Measurements from ENCODE around the gene SLX4IP. TPM values are rescaled to one million over a fixed set of nuclear protein-coding genes. Genes with fewer than 3 reads are reported as not detected.

Gene SLX4IP
- total RNA-seq, 1 experiment from 2014 or later = 11.1 TPM

DNA sequence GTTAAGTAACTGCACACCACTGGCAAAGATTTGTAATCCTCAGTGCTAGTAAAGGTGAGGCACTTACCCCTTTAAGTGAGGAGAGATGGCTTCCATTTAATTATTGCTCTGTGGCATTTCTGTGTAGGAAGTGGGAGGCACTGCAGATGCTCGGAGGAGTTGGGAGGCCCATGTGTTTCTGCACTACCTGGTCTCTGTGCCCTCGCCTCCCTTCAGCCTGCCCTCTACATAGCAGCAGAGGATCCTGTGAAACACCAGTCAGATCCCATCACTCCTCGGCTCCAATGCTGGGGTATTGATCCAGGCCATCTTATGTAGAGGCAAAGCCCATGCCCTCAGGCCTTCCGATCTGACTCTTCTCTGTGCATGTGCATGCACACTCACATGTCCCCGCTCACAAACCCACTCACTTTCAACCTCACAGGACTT lies 67.0 kb downstream of the SLX4IP start:
- no peaks in the 10 kb centered on the region for H3K36me3 ChIP-seq (ENCODE audit: control insufficient read depth in 1 of 2, insufficient read depth in 2 of 2, low read length in 2 of 2)
- no peaks in the 10 kb centered on the region for H3K27me3 ChIP-seq (ENCODE audit: insufficient read depth, low read length)
- no peaks in the 10 kb centered on the region for H3K9me3 ChIP-seq (ENCODE audit: control insufficient read depth in 1 of 2, insufficient read depth in 1 of 2, low read depth in 1 of 2, low read length in 2 of 2)
- DNase-seq (ENCODE audit: low read depth, low spot score) (no peak), ATAC-seq (no peak)
- intact Hi-C loops (cut with micrococcal nuclease) = no loop called here
- CTCF ChIA-PET = no interaction called here
- H3K9ac ChIP-seq (ENCODE audit: low read length) = no peak overlapping the region
- no TSS peak for BruUV-seq (replicated peaks)
- H4K20me1 ChIP-seq (ENCODE audit: insufficient read depth) = no peaks in the 10 kb centered on the region
- no peak overlapping the region for H3K4me2 ChIP-seq (ENCODE audit: low read length)
- POLR2A ChIA-PET = no interaction called here
- TF ChIP-seq SIN3A (IDR thresholded peaks at IDR 0.05; ENCODE audit: low read depth) (no peak), CEBPB (IDR thresholded peaks at IDR 0.05; ENCODE audit: low read depth) (no peak), EZH2phosphoT487 (IDR thresholded peaks at IDR 0.05; ENCODE audit: borderline replicate concordance) (no peak)
- TF ChIP-seq, protein P1, sequence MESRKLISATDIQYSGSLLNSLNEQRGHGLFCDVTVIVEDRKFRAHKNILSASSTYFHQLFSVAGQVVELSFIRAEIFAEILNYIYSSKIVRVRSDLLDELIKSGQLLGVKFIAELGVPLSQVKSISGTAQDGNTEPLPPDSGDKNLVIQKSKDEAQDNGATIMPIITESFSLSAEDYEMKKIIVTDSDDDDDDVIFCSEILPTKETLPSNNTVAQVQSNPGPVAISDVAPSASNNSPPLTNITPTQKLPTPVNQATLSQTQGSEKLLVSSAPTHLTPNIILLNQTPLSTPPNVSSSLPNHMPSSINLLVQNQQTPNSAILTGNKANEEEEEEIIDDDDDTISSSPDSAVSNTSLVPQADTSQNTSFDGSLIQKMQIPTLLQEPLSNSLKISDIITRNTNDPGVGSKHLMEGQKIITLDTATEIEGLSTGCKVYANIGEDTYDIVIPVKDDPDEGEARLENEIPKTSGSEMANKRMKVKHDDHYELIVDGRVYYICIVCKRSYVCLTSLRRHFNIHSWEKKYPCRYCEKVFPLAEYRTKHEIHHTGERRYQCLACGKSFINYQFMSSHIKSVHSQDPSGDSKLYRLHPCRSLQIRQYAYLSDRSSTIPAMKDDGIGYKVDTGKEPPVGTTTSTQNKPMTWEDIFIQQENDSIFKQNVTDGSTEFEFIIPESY (IDR thresholded peaks at IDR 0.05; ENCODE audit: extremely low read depth, insufficient replicate concordance, low read length) = no peak
- H2AFZ ChIP-seq (ENCODE audit: low read depth, low read length, poor library complexity, severe bottlenecking) = no peak overlapping the region
- H3K4me1 ChIP-seq (ENCODE audit: control insufficient read depth in 1 of 2, insufficient read depth in 2 of 2, low read length in 2 of 2) = peaks cover 12 to 16% of the 10 kb centered on the region in 2 experiments
- no peak overlapping the region for H3K4me3 ChIP-seq (replicated peaks in 1 of 2; ENCODE audit: low read depth in 1 of 2, low read length in 2 of 2)
- no peak overlapping the region for H3K27ac ChIP-seq (ENCODE audit: low read depth, low read length)
- RAD21 ChIA-PET (ENCODE audit: low non-redundant PET in 1 of 2, low total read pairs in 2 of 2, uncharacterized antibody in 2 of 2, unreplicated experiment in 2 of 2) = no interaction called here
- H3K79me2 ChIP-seq (ENCODE audit: insufficient read depth, low read length) = peaks cover 12% of the 10 kb centered on the region; the same call in 1 of the 2 replicates
- no peaks in the 10 kb centered on the region for H3K9me2 ChIP-seq (ENCODE audit: insufficient read depth)

DNA sequence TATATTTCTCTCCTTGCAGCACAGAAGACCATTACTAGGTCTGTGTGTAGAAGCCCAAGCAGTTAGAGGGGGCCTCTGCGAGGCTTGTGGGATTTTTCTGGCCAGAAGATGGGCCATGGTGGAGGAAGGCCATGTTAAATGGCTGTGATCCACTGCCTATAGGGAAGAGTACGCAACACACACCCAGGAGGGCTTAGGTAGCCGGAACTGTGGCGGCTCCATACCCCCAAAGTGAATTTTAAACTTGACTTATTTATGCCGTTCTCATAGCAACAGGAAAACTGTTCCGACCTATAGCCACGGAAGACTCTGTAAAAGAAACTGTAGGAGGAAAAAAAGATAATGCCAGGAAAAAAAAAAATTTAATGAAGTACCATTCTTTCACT lies 69.5 kb downstream of the SLX4IP start:
- ChIA-PET POLR2A (no interaction called here), RAD21 (ENCODE audit: low non-redundant PET in 1 of 2, low total read pairs in 2 of 2, uncharacterized antibody in 2 of 2, unreplicated experiment in 2 of 2) (no interaction called here), CTCF (no interaction called here)
- Histone ChIP-seq H3K4me3 (replicated peaks in 1 of 2; ENCODE audit: low read depth in 1 of 2, low read length in 2 of 2) (no peak overlapping the region), H3K9ac (ENCODE audit: low read length) (no peak overlapping the region), H3K79me2 (ENCODE audit: insufficient read depth, low read length) (peaks cover 6% of the 10 kb centered on the region; the same call in 1 of the 2 replicates), H3K27ac (ENCODE audit: low read depth, low read length) (no peak overlapping the region), H3K4me1 (ENCODE audit: control insufficient read depth in 1 of 2, insufficient read depth in 2 of 2, low read length in 2 of 2) (peaks cover 31 to 34% of the 10 kb centered on the region in 2 experiments), H3K9me3 (ENCODE audit: control insufficient read depth in 1 of 2, insufficient read depth in 1 of 2, low read depth in 1 of 2, low read length in 2 of 2) (no peaks in the 10 kb centered on the region), H2AFZ (ENCODE audit: low read depth, low read length, poor library complexity, severe bottlenecking) (no peak overlapping the region), H3K9me2 (ENCODE audit: insufficient read depth) (no peaks in the 10 kb centered on the region), H3K36me3 (ENCODE audit: control insufficient read depth in 1 of 2, insufficient read depth in 2 of 2, low read length in 2 of 2) (no peaks in the 10 kb centered on the region), H4K20me1 (ENCODE audit: insufficient read depth) (no peaks in the 10 kb centered on the region), H3K4me2 (ENCODE audit: low read length) (no peak overlapping the region), H3K27me3 (ENCODE audit: insufficient read depth, low read length) (no peaks in the 10 kb centered on the region)
- no TSS peak for BruUV-seq (replicated peaks)
- ATAC-seq (no peak), DNase-seq (ENCODE audit: low read depth, low spot score) (no peak)
- intact Hi-C loops (cut with micrococcal nuclease) = no loop called here
- TF ChIP-seq, protein P2, sequence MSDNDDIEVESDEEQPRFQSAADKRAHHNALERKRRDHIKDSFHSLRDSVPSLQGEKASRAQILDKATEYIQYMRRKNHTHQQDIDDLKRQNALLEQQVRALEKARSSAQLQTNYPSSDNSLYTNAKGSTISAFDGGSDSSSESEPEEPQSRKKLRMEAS (IDR thresholded peaks at IDR 0.05) = no peak
- TF ChIP-seq ELF1 (IDR thresholded peaks at IDR 0.05; ENCODE audit: borderline replicate concordance, low read depth) = no peak
- no peak for TF ChIP-seq EGR1 (IDR thresholded peaks at IDR 0.05; ENCODE audit: low read depth)
- TF ChIP-seq FOSL1 (IDR thresholded peaks at IDR 0.05; ENCODE audit: low read depth) = no peak
- TF ChIP-seq, protein P3, sequence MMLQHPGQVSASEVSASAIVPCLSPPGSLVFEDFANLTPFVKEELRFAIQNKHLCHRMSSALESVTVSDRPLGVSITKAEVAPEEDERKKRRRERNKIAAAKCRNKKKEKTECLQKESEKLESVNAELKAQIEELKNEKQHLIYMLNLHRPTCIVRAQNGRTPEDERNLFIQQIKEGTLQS (IDR thresholded peaks at IDR 0.05) = no peak
- TF ChIP-seq CEBPB (IDR thresholded peaks at IDR 0.05; ENCODE audit: low read depth) = no peak
- TF ChIP-seq, protein P4, sequence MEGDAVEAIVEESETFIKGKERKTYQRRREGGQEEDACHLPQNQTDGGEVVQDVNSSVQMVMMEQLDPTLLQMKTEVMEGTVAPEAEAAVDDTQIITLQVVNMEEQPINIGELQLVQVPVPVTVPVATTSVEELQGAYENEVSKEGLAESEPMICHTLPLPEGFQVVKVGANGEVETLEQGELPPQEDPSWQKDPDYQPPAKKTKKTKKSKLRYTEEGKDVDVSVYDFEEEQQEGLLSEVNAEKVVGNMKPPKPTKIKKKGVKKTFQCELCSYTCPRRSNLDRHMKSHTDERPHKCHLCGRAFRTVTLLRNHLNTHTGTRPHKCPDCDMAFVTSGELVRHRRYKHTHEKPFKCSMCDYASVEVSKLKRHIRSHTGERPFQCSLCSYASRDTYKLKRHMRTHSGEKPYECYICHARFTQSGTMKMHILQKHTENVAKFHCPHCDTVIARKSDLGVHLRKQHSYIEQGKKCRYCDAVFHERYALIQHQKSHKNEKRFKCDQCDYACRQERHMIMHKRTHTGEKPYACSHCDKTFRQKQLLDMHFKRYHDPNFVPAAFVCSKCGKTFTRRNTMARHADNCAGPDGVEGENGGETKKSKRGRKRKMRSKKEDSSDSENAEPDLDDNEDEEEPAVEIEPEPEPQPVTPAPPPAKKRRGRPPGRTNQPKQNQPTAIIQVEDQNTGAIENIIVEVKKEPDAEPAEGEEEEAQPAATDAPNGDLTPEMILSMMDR (IDR thresholded peaks at IDR 0.05 in 2 of 3, conservative IDR thresholded peaks at IDR 0.05 in 1 of 3; ENCODE audit: borderline replicate concordance in 1 of 3, insufficient read depth in 1 of 3, low read depth in 2 of 3, low read length in 2 of 3) = no peak
- no peak for TF ChIP-seq SRF (IDR thresholded peaks at IDR 0.05; ENCODE audit: low read depth)
- no peak for TF ChIP-seq TCF7L2 (IDR thresholded peaks at IDR 0.05; ENCODE audit: borderline replicate concordance, extremely low read depth, insufficient read depth, insufficient read length)
- TF ChIP-seq JUND (IDR thresholded peaks at IDR 0.05) = no peak
- no peak for TF ChIP-seq EZH2 (IDR thresholded peaks at IDR 0.05)
- TF ChIP-seq EZH2phosphoT487 (IDR thresholded peaks at IDR 0.05; ENCODE audit: borderline replicate concordance) = no peak
- TF ChIP-seq, protein P1 (IDR thresholded peaks at IDR 0.05; ENCODE audit: extremely low read depth, insufficient replicate concordance, low read length) = no peak
- no peak for TF ChIP-seq ZFX (IDR thresholded peaks at IDR 0.05)

Measured in HCT116 (cell line).